K562 (cell line): ENCODE data around the gene SZT2. TPM values are rescaled to one million over a fixed set of nuclear protein-coding genes. Genes with fewer than 3 reads are reported as not detected.

ENCODE experiments used
- ARID1B ChIP-seq: fragments of 450-650 bp; IDR thresholded peaks from 2 replicates; pipeline ENCODE4 v1.6.1; 2016; ENCODE audit warnings: antibody characterized with exemption, mild to moderate bottlenecking, inconsistent platforms
- ATF1 ChIP-seq, 2 experiments: fragments of 450-650 bp in 1 of 2; IDR thresholded peaks; 2 replicates each; pipeline ENCODE4 v1.6.1; 2016; ENCODE audit warnings: missing compliant biosample characterization in 1 of 2, missing genetic modification characterization in 1 of 2
- ATF4 ChIP-seq: fragments of 450-650 bp; formaldehyde crosslinking; IDR thresholded peaks from 2 replicates; pipeline ENCODE4 v1.4.0; 2022; ENCODE audit warnings: mild to moderate bottlenecking, moderate library complexity
- BCOR ChIP-seq: fragments of 450-650 bp; IDR thresholded peaks from 2 replicates; pipeline ENCODE4 v1.6.1; 2016
- CBX1 ChIP-seq: sonication (generic); IDR thresholded peaks from 2 replicates; pipeline ENCODE4 v1.6.1; 2016; ENCODE audit warnings: antibody characterized with exemption, low read depth, mild to moderate bottlenecking
- GTF3C2 ChIP-seq: IDR thresholded peaks from 3 replicates; pipeline ENCODE4 v1.6.1; 2011; ENCODE audit warnings: borderline replicate concordance, mild to moderate bottlenecking, moderate library complexity; ENCODE audit not compliant: insufficient read length; ENCODE audit errors: extremely low read depth
- JUND ChIP-seq, 2 experiments: IDR thresholded peaks; 2 replicates in 1 of 2; 3 replicates in 1 of 2; pipeline ENCODE4 v1.6.1; 2011; ENCODE audit warnings: borderline replicate concordance in 2 of 2, low read depth in 2 of 2, low read length in 2 of 2, improper control_type of control experiment in 1 of 2, missing biosample characterization in 1 of 2, missing genetic modification characterization in 1 of 2, missing genetic modification reagents in 1 of 2
- KLF1 ChIP-seq: fragments of 450-650 bp; IDR thresholded peaks from 2 replicates; pipeline ENCODE4 v1.6.1; 2016; ENCODE audit warnings: missing genetic modification characterization, missing compliant biosample characterization
- MYC ChIP-seq, 2 experiments: fragments of 250-450 bp in 1 of 2; sonication (Bioruptor Pico) in 1 of 2; IDR thresholded peaks; 2 replicates each; pipeline versions ENCODE4 v1.5.1 to v1.6.1; 2012 to 2021; ENCODE audit warnings: low read depth in 2 of 2, borderline replicate concordance in 1 of 2, improper control_type of control experiment in 1 of 2, low read length in 1 of 2, mild to moderate bottlenecking in 1 of 2, moderate library complexity in 1 of 2
- POLR2A ChIP-seq: fragments of 450-650 bp; conservative IDR thresholded peaks from 2 replicates; pipeline ENCODE4 v1.6.1; 2016
- RBM25 ChIP-seq: fragments of 200-400 bp; formaldehyde crosslinking; IDR thresholded peaks from 2 replicates; pipeline ENCODE4 v1.6.1; 2018; ENCODE audit warnings: low read length, low read depth, moderate library complexity; ENCODE audit not compliant: severe bottlenecking
- STAG1 ChIP-seq: sonication (generic); formaldehyde crosslinking; IDR thresholded peaks from 2 replicates; pipeline ENCODE4 v1.5.0; 2020; ENCODE audit warnings: missing genetic modification reagents, borderline replicate concordance
- TGIF2 ChIP-seq: sonication (generic); formaldehyde crosslinking; IDR thresholded peaks from 2 replicates; pipeline ENCODE4 v1.8.1; 2022; ENCODE audit warnings: mild to moderate bottlenecking, missing genetic modification reagents, moderate library complexity
- XRCC3 ChIP-seq: fragments of 450-650 bp; IDR thresholded peaks from 2 replicates; pipeline ENCODE4 v1.6.1; 2017; ENCODE audit warnings: mild to moderate bottlenecking, moderate library complexity
- XRCC5 ChIP-seq: fragments of 200-400 bp; formaldehyde crosslinking; IDR thresholded peaks from 2 replicates; pipeline ENCODE4 v1.6.1; 2017; ENCODE audit warnings: low read depth, mild to moderate bottlenecking, low read length
- ZNF232 ChIP-seq: sonication (generic); formaldehyde crosslinking; IDR thresholded peaks from 2 replicates; pipeline ENCODE4 v1.8.0; 2022; ENCODE audit warnings: mild to moderate bottlenecking, missing genetic modification reagents
- ZNF282 ChIP-seq: sonication (generic); formaldehyde crosslinking; IDR thresholded peaks from 2 replicates; pipeline ENCODE4 v1.8.1; 2023; ENCODE audit warnings: missing genetic modification reagents
- ZNF561 ChIP-seq: fragments of 450-650 bp; formaldehyde crosslinking; conservative IDR thresholded peaks from 2 replicates; pipeline ENCODE4 v1.4.0; 2020; ENCODE audit warnings: mild to moderate bottlenecking, moderate library complexity
- polyA plus RNA-seq, 8 experiments: library from polyadenylated mRNA; depleted of rRNA in 4 of 8; stranded (reverse) in 5 of 8; unstranded in 3 of 8; fragments of >200 nt; fragmentation: Nextera tagmentation in 2 of 8; fragmentation: Illumina TruSeq in 1 of 8; extraction: Ambion mirVana in 2 of 8; extraction: Trizol in 1 of 8; gene quantifications; 2 replicates each; pipeline versions ENCODE4 v1.2.1 to v1.2.3, GENCODE V29; 2011 to 2014; ENCODE audit warnings: inconsistent platforms in 1 of 8, missing spikeins in 1 of 8
- total RNA-seq, 7 experiments: library from RNA; depleted of rRNA in 6 of 7; stranded (reverse); fragments of >200 nt in 6 of 7; fragmentation: Illumina TruSeq in 2 of 7; extraction: Trizol in 2 of 7; gene quantifications; 2 replicates each; pipeline versions ENCODE4 v1.2.1 to v1.2.3, GENCODE V29; 2011 to 2021; ENCODE audit warnings: low replicate concordance in 1 of 7
- TF ChIP-seq, protein P1 (sequence below): fragments of 450-650 bp; IDR thresholded peaks from 2 replicates; pipeline ENCODE4 v1.6.1; 2018; ENCODE audit not compliant: partially characterized antibody

Gene SZT2
- total and polyA plus RNA-seq, 9 of the 15 experiments (the other 6 are each of a cell fraction or from before 2014, with no cell fraction given): 0.88 to 31.0 (median 12.8) TPM

DNA sequence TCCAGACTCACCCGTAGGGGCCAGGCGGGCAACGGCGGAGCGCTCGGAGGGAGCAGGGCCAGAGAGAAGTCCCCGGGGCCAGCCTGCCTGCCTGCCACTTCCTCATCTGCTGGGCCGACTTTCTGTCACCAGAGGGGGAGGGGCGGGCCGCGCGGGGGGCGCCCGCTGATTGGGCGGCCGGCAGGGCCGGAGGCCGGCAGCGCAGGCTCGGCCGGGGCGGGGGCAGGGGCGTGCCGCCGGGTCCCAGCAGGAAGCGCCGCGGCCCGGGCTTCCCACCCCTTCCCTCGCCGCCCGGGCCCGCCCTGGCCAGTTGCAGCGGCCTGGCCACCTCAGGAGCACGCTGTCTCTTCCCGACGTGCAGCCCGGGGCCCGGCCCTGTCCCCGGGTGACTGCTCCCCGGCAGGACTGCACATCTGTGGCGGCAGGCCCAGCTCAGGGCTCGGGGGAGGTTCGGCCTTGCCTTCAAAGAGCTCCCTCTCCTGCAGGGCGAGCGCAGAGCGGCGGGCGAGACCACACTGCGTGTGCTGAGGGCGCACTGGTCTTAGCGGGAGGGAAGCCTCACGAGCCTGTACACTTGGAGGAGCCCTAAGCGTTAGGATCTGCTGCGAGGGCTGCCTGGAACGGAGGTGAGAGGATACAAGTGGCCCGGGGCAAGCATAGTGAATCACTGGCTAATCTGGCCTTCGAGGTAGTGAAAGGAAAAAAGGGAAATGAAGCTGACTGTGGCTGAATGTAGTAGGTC is 21.6 kb upstream of the SZT2 start, which contains the start of gene ELOVL1 (continued):
- TF ChIP-seq KLF1 (tag) (peak; percentile 86; the same call in 1 of the 2 replicates), RBM25 (peak; percentile 42), JUND (IDR thresholded peaks at IDR 0.05; ENCODE audit: borderline replicate concordance, low read depth, low read length) (peak; percentile 49; the same call in 1 of the 2 replicates), JUND (tag; IDR thresholded peaks at IDR 0.05; ENCODE audit: borderline replicate concordance, low read depth, low read length) (peak; percentile 54; the same call in 1 of the 3 replicates), MYC (IDR thresholded peaks at IDR 0.05; ENCODE audit: low read depth, low read length) (peak; percentile 80), MYC (CRISPR knock-in tag; IDR thresholded peaks at IDR 0.05; ENCODE audit: borderline replicate concordance, low read depth) (peak; percentile 49; the same call in 1 of the 2 replicates), ZNF561 (CRISPR knock-in tag) (no peak; the same call in 1 of the 2 replicates), XRCC3 (no peak), STAG1 (CRISPR knock-in tag) (no peak), CBX1 (peak; percentile 78; the same call in 1 of the 2 replicates), XRCC5 (no peak), POLR2A (peak; percentile 92), TGIF2 (no peak), GTF3C2 (no peak), BCOR (peak; percentile 83), ATF4 (CRISPR knock-in tag) (0 out of 2 replicates have a peak, but pooled peaks have one; percentile 62), ATF1 (CRISPR knock-in tag; IDR thresholded peaks at IDR 0.05) (no peak), ATF1 (tag; IDR thresholded peaks at IDR 0.05) (peak; percentile 76), ZNF232 (CRISPR knock-in tag) (peak; percentile 40; the same call in 1 of the 2 replicates), ARID1B (peak; percentile 46; the same call in 1 of the 2 replicates), ZNF282 (CRISPR knock-in tag) (0 out of 2 replicates have a peak, but pooled peaks have one; percentile 30)
- TF ChIP-seq, protein P1, sequence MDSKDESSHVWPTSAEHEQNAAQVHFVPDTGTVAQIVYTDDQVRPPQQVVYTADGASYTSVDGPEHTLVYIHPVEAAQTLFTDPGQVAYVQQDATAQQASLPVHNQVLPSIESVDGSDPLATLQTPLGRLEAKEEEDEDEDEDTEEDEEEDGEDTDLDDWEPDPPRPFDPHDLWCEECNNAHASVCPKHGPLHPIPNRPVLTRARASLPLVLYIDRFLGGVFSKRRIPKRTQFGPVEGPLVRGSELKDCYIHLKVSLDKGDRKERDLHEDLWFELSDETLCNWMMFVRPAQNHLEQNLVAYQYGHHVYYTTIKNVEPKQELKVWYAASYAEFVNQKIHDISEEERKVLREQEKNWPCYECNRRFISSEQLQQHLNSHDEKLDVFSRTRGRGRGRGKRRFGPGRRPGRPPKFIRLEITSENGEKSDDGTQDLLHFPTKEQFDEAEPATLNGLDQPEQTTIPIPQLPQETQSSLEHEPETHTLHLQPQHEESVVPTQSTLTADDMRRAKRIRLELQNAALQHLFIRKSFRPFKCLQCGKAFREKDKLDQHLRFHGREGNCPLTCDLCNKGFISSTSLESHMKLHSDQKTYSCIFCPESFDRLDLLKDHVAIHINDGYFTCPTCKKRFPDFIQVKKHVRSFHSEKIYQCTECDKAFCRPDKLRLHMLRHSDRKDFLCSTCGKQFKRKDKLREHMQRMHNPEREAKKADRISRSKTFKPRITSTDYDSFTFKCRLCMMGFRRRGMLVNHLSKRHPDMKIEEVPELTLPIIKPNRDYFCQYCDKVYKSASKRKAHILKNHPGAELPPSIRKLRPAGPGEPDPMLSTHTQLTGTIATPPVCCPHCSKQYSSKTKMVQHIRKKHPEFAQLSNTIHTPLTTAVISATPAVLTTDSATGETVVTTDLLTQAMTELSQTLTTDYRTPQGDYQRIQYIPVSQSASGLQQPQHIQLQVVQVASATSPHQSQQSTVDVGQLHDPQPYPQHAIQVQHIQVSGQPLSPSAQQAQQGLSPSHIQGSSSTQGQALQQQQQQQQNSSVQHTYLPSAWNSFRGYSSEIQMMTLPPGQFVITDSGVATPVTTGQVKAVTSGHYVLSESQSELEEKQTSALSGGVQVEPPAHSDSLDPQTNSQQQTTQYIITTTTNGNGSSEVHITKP: peak; percentile 97
